ENCODE measurements around the gene MCRIP1. TPM values are rescaled to one million over a fixed set of nuclear protein-coding genes. Genes with fewer than 3 reads are reported as not detected.
A peak's percentile ranks its signal among the peaks of the same experiment; 100 is the strongest.

Gene MCRIP1
- total and polyA plus RNA-seq, 10 of the 15 experiments (the other 5 are each of a cell fraction or from before 2014, with no cell fraction given) = 0.31 to 54.4 (median 30.8) TPM

GRCh38 chr17:81865733-81866439, 32.8 kb upstream of the MCRIP1 start (continued):
- no peak for TF ChIP-seq SREBF1 (IDR thresholded peaks at IDR 0.05; ENCODE audit: low read length)
- peak; percentile 69 for TF ChIP-seq POLR2A (IDR thresholded peaks at IDR 0.05; ENCODE audit: low read depth, low read length)
- peak; percentile 86 for TF ChIP-seq POLR2AphosphoS5 (IDR thresholded peaks at IDR 0.05; ENCODE audit: low read length)
- TF ChIP-seq HDAC6 (IDR thresholded peaks at IDR 0.05; ENCODE audit: unreplicated experiment) = no peak
- TF ChIP-seq, protein P1, sequence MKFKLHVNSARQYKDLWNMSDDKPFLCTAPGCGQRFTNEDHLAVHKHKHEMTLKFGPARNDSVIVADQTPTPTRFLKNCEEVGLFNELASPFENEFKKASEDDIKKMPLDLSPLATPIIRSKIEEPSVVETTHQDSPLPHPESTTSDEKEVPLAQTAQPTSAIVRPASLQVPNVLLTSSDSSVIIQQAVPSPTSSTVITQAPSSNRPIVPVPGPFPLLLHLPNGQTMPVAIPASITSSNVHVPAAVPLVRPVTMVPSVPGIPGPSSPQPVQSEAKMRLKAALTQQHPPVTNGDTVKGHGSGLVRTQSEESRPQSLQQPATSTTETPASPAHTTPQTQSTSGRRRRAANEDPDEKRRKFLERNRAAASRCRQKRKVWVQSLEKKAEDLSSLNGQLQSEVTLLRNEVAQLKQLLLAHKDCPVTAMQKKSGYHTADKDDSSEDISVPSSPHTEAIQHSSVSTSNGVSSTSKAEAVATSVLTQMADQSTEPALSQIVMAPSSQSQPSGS (IDR thresholded peaks at IDR 0.05; ENCODE audit: low read length) = peak; percentile 56
- TF ChIP-seq ZBED1 (IDR thresholded peaks at IDR 0.05; ENCODE audit: borderline replicate concordance) = 0 out of 2 replicates have a peak, but pooled peaks have one; percentile 1
- TF ChIP-seq SIN3A (IDR thresholded peaks at IDR 0.05; ENCODE audit: low read depth, low read length) = no peak

GRCh38 chr17:81865358-81865732, 32.3 kb upstream of the MCRIP1 start:
- no TSS peak for BruUV-seq (replicated peaks)
- CTCF ChIA-PET = interaction anchor here (1.0 kb wide), 2 partner anchors 9 to 52 kb away, joined by 3 read pairs; no protein-coding TSS in a partner anchor
- Histone ChIP-seq H3K27ac (ENCODE audit: control insufficient read depth, insufficient read depth) (no peak overlapping the region), H3K36me3 (ENCODE audit: control insufficient read depth in 2 of 2, insufficient read depth in 2 of 2, low read length in 1 of 2) (peaks cover 11 to 24% of the 10 kb centered on the region in 2 experiments; a peak in 3 of 4 replicates), H3K4me1 (ENCODE audit: control insufficient read depth, insufficient read depth, low read length) (peaks cover 13% of the 10 kb centered on the region), H4K20me1 (ENCODE audit: control insufficient read depth, insufficient read depth) (0 out of 2 replicates have a peak, but pooled peaks cover 3% of the 10 kb centered on the region), H2AFZ (ENCODE audit: control insufficient read depth, low read depth, low read length) (no peak overlapping the region), H3K4me2 (ENCODE audit: control insufficient read depth, insufficient read depth) (no peak overlapping the region), H3K4me3 (no peak overlapping the region), H3K9me3 (replicated peaks; ENCODE audit: control insufficient read depth, insufficient read depth, low read length) (no peaks in the 10 kb centered on the region), H3K79me2 (ENCODE audit: control insufficient read depth, insufficient read depth, low read length) (peaks cover 69% of the 10 kb centered on the region), H3K27me3 (replicated peaks in 1 of 2; ENCODE audit: control insufficient read depth in 2 of 2, insufficient read depth in 2 of 2, low read length in 1 of 2) (no peaks in the 10 kb centered on the region), H3K9ac (ENCODE audit: control insufficient read depth, insufficient read depth, low read length) (no peak overlapping the region)
- DNase-seq (ENCODE audit: low read depth, low spot score) (no peak), ATAC-seq (no peak), FAIRE-seq (no peak)
- POLR2A ChIA-PET = no interaction called here
- intact Hi-C loops (cut with micrococcal nuclease; ENCODE audit: unreplicated experiment) (no loop called here), in situ Hi-C loops (cut with MboI) (no loop called here)
- WGBS (ENCODE audit: insufficient coverage, insufficient replicate concordance, low lambda C conversion rate, missing lambda C conversion rate) = 94% methylated on average over 8 of the region's 8 CpGs
- RAD21 ChIA-PET (ENCODE audit: unreplicated experiment) = no interaction called here
- SMC1A ChIA-PET (ENCODE audit: uncharacterized antibody, unreplicated experiment) = interaction anchor here (0.6 kb wide), 1 partner anchor 156 kb away, joined by 3 read pairs; no protein-coding TSS in a partner anchor
- TF ChIP-seq NR2F1 (conservative IDR thresholded peaks at IDR 0.05) = no peak
- no peak for TF ChIP-seq SMC3 (IDR thresholded peaks at IDR 0.05; ENCODE audit: borderline replicate concordance, low read length)
- TF ChIP-seq RAD51 (IDR thresholded peaks at IDR 0.05) = no peak
- TF ChIP-seq EZH2 (IDR thresholded peaks at IDR 0.05; ENCODE audit: borderline replicate concordance, control insufficient read depth, low read depth, low read length) = no peak
- TF ChIP-seq KAT2A (conservative IDR thresholded peaks at IDR 0.05; ENCODE audit: control insufficient read depth, low read depth, low read length) = no peak
- no peak for TF ChIP-seq WRNIP1 (IDR thresholded peaks at IDR 0.05; ENCODE audit: borderline replicate concordance, low read depth, low read length)
- no peak for TF ChIP-seq ZSCAN29 (IDR thresholded peaks at IDR 0.05)
- TF ChIP-seq, protein P2, sequence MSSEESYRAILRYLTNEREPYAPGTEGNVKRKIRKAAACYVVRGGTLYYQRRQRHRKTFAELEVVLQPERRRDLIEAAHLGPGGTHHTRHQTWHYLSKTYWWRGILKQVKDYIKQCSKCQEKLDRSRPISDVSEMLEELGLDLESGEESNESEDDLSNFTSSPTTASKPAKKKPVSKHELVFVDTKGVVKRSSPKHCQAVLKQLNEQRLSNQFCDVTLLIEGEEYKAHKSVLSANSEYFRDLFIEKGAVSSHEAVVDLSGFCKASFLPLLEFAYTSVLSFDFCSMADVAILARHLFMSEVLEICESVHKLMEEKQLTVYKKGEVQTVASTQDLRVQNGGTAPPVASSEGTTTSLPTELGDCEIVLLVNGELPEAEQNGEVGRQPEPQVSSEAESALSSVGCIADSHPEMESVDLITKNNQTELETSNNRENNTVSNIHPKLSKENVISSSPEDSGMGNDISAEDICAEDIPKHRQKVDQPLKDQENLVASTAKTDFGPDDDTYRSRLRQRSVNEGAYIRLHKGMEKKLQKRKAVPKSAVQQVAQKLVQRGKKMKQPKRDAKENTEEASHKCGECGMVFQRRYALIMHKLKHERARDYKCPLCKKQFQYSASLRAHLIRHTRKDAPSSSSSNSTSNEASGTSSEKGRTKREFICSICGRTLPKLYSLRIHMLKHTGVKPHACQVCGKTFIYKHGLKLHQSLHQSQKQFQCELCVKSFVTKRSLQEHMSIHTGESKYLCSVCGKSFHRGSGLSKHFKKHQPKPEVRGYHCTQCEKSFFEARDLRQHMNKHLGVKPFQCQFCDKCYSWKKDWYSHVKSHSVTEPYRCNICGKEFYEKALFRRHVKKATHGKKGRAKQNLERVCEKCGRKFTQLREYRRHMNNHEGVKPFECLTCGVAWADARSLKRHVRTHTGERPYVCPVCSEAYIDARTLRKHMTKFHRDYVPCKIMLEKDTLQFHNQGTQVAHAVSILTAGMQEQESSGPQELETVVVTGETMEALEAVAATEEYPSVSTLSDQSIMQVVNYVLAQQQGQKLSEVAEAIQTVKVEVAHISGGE (CRISPR knock-in tag; IDR thresholded peaks at IDR 0.05) = no peak
- TF ChIP-seq POU2F2 (IDR thresholded peaks at IDR 0.05; ENCODE audit: borderline replicate concordance, low read depth, low read length) = no peak; the same call in 2 of the 3 replicates
- no peak for TF ChIP-seq NRF1 (conservative IDR thresholded peaks at IDR 0.05; ENCODE audit: low read depth, low read length)
- TF ChIP-seq, protein P3, sequence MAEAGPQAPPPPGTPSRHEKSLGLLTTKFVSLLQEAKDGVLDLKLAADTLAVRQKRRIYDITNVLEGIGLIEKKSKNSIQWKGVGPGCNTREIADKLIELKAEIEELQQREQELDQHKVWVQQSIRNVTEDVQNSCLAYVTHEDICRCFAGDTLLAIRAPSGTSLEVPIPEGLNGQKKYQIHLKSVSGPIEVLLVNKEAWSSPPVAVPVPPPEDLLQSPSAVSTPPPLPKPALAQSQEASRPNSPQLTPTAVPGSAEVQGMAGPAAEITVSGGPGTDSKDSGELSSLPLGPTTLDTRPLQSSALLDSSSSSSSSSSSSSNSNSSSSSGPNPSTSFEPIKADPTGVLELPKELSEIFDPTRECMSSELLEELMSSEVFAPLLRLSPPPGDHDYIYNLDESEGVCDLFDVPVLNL (IDR thresholded peaks at IDR 0.05; ENCODE audit: low read depth, low read length) = no peak
- TF ChIP-seq TCF7 (IDR thresholded peaks at IDR 0.05; ENCODE audit: borderline replicate concordance) = no peak
- no peak for TF ChIP-seq IRF4 (IDR thresholded peaks at IDR 0.05; ENCODE audit: low read depth, low read length)
